ENCODE measurements around the gene FAM151A.

The FAM151A gene

DNA sequence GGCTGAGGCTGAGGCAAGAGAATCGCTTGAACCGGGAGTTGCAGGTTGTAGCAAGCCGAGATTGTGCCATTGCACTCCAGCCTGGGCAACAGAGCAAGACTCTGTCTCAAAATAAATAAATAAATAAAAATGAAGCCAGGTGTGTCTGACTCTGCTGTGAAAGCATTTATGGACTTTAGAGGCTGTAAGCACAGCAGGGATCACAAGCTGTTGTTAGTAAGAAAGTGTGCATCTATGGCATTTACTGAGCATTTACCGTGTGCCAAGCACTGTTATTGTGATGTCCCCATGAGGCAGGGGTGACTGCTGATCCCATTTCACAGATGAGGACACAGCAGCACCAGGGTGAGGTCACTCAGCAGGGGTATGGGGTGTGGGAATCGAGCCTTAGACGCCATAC is 20.1 kb downstream of the FAM151A start:
- no peak for DNase-seq

GRCh38 chr1:54602554-54602953 is 20.8 kb downstream of the FAM151A start:
- no peak for DNase-seq

GRCh38 chr1:54601730-54602129 is 21.6 kb downstream of the FAM151A start:
- DNase-seq: no peak

DNA sequence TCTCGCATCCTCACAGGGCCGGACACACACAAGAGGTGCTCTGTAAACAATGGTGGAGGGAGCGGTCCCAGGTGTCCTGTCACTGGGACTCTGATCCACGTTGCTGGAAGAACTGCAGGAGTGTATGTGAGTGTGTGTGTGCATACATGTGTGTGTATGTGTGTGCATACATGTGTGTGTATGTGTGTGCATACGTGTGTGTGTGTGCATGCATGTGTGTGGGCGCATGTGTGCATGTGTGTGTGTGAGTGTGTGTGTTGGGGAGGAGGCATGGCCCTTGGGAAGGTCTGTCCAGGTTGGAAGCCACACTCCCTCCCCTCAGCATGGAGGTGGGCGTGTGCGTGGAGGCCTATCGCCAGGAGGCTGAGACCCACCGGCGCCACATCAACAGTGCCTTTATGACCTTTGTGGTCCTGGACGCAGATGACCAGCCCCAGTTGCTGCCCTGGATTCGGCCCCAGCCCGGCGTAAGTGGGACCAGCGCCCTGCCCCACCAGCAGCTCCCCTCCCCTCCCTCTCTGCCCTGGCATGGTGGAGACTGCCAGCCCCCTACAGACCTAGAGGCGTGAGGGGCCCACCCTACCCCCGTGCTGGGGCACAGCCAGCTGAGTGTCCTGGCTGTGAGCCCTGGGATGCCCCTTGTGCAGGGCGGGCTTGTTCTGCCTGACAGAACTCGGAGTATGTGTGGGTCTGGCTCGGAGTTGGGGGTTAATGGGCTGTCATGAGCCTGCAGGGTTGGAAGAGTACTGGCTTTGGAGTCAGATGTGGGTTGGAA is 22.2 kb downstream of the FAM151A start:
- DNase-seq: no peak

DNA sequence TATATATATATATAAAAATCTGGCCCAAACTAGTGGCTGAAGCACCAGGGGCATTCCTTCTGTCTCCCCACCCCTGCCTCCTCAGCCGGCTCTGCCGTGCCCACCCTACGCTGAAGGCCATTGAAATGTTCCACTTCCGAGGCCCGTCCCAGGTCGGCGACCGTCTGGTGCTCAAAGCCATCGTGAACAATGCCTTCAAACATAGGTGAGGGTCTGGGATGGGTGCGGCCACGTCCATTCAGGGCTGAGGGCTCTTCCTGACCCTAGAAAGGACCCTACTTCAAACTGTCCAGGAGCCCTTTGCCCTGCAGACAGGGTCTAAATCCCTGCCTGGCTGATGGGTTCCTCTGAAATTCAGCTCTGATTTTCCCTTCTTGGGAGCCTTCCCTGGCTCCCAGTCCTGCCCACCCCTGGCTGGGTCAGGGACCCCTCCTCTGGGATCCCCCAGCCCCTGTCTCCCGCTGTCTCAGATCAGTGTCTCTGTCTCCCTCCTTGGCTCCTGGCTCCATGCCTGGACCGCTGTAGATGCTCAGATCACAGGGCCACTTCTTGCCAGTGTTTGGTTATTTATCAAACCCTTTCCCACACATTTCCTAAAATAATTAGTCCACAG is 24.0 kb downstream of the FAM151A start:
- no peak for DNase-seq

DNA sequence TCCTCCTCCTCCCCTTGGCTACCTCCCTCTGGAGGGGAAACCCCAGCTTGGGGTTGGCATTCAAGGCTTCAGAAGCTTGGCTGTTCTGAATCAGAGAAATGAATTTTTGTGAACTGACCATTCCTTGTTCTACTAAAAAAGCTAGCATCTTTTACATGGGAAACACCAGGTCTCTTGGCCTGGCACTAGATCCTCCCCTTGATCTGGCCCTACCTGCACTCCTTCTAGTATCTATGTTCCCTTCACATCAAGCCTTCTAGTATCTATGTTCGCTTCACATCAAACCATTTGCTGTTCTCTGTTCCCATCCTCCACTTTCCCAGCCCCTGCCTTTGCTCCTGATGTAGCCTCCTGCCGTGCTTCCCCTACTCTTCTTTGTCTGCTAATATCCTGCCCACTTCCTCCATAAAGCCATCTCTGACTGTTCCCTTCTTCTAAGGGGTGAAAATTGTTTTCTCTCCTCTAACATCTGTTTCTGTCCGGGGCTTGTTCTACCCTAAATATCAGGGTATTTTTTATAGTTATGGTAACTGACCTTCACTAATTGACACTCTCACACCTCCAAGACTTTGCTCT is 25.8 kb downstream of the FAM151A start:
- no peak for DNase-seq

GRCh38 chr1:54596756-54597155 is 26.6 kb downstream of the FAM151A start:
- DNase-seq: no peak

- no peak for DNase-seq
Measured at GRCh38 chr1:54595956-54596498, 27.3 kb downstream of the FAM151A start.

- DNase-seq: no peak
Measured at GRCh38 chr1:54594463-54594862, 28.9 kb downstream of the FAM151A start.

- DNase-seq: no peak
Measured at GRCh38 chr1:54593571-54594160, 29.7 kb downstream of the FAM151A start.

- DNase-seq: no peak
Measured at GRCh38 chr1:54591127-54591756, 32.1 kb downstream of the FAM151A start.

DNA sequence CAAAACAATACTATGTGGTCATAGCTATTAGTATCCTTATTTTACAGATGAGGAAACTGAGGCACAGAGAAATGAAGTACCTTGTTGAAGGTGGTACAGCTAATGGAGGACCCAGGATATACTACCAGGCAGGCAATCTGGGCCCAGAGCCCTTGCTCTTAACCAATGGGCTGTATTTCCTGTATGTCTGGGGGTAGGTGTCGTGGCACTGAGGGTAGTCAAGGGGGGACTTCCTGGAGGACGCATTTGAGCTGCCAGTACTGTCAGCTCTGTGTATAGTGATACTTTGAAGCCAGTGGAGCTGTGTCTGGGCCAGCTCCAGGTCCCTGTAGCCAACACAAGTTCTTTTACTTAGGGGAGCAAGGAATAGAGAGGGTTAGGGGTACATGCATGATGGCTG is 34.9 kb downstream of the FAM151A start:
- no peak for DNase-seq

DNA sequence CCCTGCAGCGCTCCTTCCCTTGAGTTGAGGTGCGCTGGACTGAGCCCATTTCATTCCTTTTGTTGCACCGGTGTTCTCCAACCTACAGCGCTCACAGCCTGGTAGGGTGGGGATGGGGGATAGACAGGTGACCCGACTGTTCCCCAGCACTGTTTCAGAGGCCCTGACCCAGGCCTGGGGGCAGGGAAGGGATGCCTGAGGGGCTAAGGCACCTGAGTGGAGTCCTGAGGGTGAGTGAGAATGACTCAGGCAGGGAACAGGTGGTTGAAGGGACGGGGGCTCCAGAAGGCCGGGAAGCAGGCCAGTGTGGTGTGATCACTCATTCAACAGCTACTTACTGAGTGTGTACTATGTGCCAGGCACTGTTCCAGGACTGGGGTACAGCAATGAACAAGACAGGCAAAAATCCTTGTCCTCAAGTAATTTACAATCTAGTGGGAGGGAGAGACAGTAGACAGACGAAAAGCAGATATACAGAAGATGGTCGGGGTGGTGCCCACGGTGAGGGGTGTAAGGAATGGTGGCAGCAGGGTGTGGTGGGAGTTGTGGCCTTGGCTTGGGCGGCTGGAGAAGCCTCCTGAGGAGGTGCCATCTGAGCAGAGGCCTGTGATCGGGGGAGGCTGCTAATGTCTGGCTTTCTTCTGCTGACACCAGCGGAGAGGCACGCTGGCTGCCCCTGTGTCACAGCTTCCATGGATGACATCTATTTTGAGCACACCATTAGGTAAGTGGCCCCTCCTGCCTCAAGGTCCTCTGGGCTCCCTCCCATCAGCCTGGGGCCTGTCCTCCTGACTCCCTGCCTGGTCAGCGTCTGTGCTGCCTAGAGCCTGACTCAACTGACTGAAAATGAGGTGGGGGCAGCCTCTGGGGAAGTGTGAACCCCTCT is 37.9 kb downstream of the FAM151A start:
- no peak for DNase-seq

GRCh38 chr1:54584575-54584974 is 38.8 kb downstream of the FAM151A start:
- no peak for DNase-seq

DNA sequence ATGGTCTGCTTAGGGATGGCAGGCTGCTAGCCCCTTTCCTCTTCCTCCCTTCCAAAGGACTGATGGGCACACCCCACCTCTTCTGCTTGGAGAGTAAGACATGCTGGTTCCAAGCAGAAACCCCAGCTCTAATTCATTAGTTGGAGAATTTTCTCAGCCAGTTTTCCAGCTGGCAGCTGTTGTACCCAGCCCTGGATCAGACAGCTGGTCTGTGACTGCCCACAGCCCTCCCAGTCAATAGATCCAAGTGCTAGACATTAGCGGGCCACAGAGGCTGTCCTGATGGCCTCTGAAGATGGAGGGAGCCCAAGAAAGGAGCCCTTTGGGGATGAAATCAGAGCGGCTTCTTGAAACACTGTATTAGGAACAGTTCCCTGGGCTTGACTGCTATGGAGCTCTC is 39.5 kb downstream of the FAM151A start:
- DNase-seq: no peak

GRCh38 chr1:54583307-54583686 is 40.0 kb downstream of the FAM151A start:
- DNase-seq: no peak

DNA sequence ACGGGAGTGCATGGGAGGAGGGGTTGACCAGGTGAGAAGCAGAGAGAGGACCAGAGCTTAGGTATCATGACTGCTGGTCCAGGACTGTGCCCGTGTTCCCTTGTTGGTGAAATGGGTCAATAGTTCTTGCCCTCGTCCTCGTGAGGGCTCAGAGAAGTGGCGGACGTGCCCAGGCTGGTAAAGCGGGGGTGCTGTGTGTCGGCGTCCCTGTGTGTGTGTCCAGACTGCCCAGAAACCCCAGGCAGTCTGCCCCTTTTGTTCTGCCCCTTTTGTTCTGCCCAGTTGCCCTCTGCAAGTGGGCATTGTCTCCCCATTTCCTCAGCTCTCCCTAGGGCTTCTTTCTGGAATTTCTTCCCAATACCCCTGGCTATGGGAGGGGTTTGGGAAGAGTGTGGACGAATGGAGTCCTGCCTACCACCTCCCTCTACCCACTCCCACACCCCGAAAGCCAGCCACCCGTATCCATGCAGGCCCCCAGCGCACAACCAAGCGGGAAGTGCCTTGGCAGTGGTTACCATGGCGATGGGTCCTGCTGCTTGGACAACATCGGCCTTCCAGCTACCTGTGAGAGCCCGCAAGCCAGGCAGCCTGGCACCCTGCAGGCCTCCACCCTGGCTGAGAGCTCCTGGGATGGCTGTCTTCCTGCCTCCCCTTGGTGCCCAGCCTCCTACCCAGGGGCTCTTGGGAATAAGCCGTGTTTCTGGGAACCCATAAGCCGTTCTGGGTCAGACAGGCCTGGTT is 40.6 kb downstream of the FAM151A start:
- no peak for DNase-seq

DNA sequence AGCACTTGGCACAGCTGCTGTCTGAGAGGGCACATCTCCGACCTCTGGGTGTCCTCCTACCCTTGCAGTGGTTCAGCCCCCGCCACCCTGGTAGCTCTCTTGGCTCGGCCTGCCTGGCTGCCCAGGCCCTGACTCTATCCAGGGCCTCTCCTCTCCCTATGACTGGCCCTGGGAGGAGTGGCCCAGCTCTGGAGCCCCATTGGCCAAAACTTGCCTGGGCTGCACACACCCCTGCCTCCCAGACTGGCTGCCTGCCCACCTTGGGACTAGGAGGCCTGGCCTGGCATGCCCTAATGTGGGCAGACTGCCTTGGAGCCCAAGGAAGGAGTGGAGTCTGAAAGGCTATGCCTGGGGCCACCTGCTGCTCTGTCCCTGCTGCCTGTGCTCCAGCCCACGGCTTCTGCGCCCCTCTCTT is 41.7 kb downstream of the FAM151A start:
- DNase-seq: no peak

DNA sequence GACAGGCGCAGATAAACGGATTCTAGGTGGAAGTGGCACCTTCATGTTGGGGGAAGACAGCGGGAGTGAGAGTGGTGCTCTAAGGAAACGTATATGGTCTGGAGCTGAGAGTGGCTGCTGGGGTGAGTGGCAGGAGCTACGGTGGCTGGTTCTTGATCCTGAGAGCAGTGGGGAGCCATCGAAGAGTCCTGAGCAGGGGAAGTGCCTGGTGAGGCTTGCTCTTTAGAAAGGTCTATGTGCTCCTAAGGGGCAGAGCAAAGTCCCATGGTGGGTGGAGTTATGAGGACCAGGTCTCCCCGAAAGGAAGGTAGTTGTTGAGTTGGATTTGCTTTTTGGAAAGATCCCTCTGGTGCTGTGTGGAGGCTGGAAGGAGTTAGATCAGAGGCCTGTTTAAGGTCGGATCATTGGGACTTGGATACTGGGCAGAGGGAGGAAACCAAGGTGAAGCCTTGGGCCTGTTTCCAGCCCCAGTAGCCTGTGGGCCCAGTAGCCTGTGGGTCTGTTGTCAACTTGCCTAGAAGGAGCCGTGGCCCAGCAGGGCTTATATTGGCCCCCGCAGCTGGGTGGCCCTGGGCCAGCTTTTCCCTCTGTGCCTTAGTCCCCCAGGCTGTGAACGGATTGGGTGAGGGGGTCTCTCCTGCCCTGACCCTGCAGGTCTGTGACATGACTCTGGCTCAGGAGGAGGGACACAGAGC is 42.3 kb downstream of the FAM151A start:
- no peak for DNase-seq

DNA sequence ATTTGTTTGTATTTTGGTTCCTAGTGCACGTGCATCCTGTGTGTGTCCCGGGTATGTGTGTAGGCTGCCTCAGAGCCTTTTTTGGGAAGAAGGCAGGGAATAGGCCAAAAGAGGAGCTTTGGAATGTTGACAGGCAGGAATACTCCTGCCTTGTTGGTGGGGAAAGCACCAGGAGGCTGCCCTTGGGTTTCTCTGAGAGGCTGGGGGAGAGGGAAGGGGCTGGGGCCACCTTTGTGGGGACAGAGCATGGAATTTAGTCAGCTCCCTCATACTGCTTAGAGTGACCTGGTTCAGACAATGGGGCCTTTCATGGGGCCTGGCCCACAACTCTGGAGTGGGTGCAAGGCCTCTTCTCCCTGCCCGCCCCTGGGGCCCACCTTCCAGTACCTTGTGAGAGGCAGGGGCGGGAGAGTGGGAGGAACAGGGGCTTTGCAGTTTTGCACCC is 44.0 kb downstream of the FAM151A start:
- DNase-seq: no peak

DNA sequence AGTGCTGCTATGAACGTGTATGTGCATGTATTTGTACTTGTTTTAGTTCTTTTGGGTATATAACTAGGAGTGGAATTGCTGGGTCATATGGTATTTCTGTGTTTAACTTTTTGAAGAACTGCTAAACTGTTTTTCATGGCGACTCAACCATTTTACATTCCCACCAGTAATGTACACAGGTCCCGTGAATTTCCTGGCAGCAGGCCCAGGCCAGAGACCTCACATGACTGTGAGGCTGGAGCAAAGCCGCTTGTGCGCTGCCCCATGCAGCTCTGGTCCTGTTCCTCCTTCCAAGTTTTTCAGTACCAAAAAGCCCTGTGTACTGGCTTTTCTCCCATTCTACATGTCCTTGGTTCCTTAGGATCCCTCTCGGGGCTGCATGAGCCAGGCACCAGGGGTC is 45.7 kb downstream of the FAM151A start:
- DNase-seq: no peak
